IMR-90 (cell line): ENCODE data around the gene EFHC2. TPM values are rescaled to one million over a fixed set of nuclear protein-coding genes. Genes with fewer than 3 reads are reported as not detected.
A peak's percentile ranks its signal among the peaks of the same experiment; 100 is the strongest.

ENCODE experiments used
- ATAC-seq: fragments of 200-7000 bp; cut with Tn5 transposase; 2 replicates; pipeline ENCODE4 v1.9.1; 2020; ENCODE audit warnings: low read depth, mild to moderate bottlenecking, moderate library complexity
- Bru-seq: library from RNA; stranded (reverse); fragments of 400-500 nt; gene quantifications from one replicate; lab custom pipeline; 2021; lab: Mats Ljungman, UMichigan
- BruChase-seq, 2 experiments: library from RNA; stranded (reverse); fragments of 400-500 nt; gene quantifications; one replicate each; lab custom pipeline; 2021; lab: Mats Ljungman, UMichigan
- BruUV-seq: library from RNA; stranded (reverse); fragments of 400-500 nt; replicated peaks from 2 replicates; lab custom pipeline; 2021; lab: Mats Ljungman, UMichigan
- CTCF ChIA-PET: fragments of 300-600 bp; formaldehyde crosslinking; extraction: SDS; loops from one replicate; lab custom pipeline; 2021; ENCODE audit warnings: antibody characterized with exemption; lab: Yijun Ruan, JAX
- POLR2A ChIA-PET: fragments of 300-600 bp; sonication (Branson Sonifier 250); formaldehyde crosslinking; loops from one replicate; lab custom pipeline; 2022; ENCODE audit warnings: antibody characterized with exemption; ENCODE audit not compliant: unreplicated experiment; lab: Charles Lee
- DNase-seq: peaks from one replicate; pipeline ENCODE4 v3.0.0; 2013
- H2AFZ ChIP-seq: replicated peaks from 2 replicates; pipeline ENCODE3; 2013; ENCODE audit warnings: low read length, mild to moderate bottlenecking; ENCODE audit not compliant: poor library complexity
- H2AK5ac ChIP-seq: 2 replicates; pipeline ENCODE4 v1.6.1; 2013; ENCODE audit warnings: low read depth, low read length, inconsistent platforms
- H2AK9ac ChIP-seq: replicated peaks from 2 replicates; pipeline ENCODE3; 2013; ENCODE audit warnings: mild to moderate bottlenecking, low read depth, low read length, moderate library complexity; ENCODE audit not compliant: poor library complexity
- H2BK120ac ChIP-seq: 2 replicates; pipeline ENCODE4 v1.6.1; 2013; ENCODE audit warnings: low read depth, low read length, inconsistent platforms
- H2BK15ac ChIP-seq: 3 replicates; pipeline ENCODE4 v1.6.1; 2013; ENCODE audit warnings: low read depth, low read length, inconsistent platforms
- H2BK20ac ChIP-seq: 2 replicates; pipeline ENCODE4 v1.6.1; 2013; ENCODE audit warnings: low read depth, mild to moderate bottlenecking, inconsistent platforms, low read length, moderate library complexity
- H2BK5ac ChIP-seq: 2 replicates; pipeline ENCODE4 v1.6.1; 2013; ENCODE audit warnings: mild to moderate bottlenecking, low read depth, low read length, inconsistent platforms; ENCODE audit not compliant: poor library complexity, severe bottlenecking
- H3K14ac ChIP-seq: replicated peaks from 2 replicates; pipeline ENCODE4 v1.6.1; 2013; ENCODE audit warnings: low read depth, low read length, inconsistent platforms
- H3K18ac ChIP-seq: 2 replicates; pipeline ENCODE4 v1.6.1; 2013; ENCODE audit warnings: low read depth, low read length, control low read depth
- H3K23ac ChIP-seq: 2 replicates; pipeline ENCODE4 v1.6.1; 2013; ENCODE audit warnings: low read depth, low read length, inconsistent platforms
- H3K27ac ChIP-seq: 2 replicates; pipeline ENCODE4 v1.5.1; 2013; ENCODE audit warnings: mild to moderate bottlenecking, control low read depth, low read length; ENCODE audit not compliant: insufficient read depth
- H3K27me3 ChIP-seq: 2 replicates; pipeline ENCODE4 v1.6.1; 2013; ENCODE audit warnings: low read length; ENCODE audit not compliant: control insufficient read depth, insufficient read depth
- H3K36me3 ChIP-seq: 2 replicates; pipeline ENCODE4 v1.6.1; 2013; ENCODE audit warnings: low read length, mixed read lengths; ENCODE audit not compliant: control insufficient read depth, insufficient read depth
- H3K4ac ChIP-seq: 2 replicates; pipeline ENCODE4 v1.6.1; 2013; ENCODE audit warnings: low read depth, low read length, inconsistent platforms
- H3K4me1 ChIP-seq: 2 replicates; pipeline ENCODE4 v1.6.1; 2013; ENCODE audit warnings: low read length, mixed read lengths; ENCODE audit not compliant: control insufficient read depth, insufficient read depth
- H3K4me2 ChIP-seq: 2 replicates; pipeline ENCODE4 v1.6.1; 2013; ENCODE audit warnings: low read depth, mild to moderate bottlenecking, control low read depth, low read length, moderate library complexity
- H3K4me3 ChIP-seq: 2 replicates; pipeline ENCODE4 v1.5.1; 2013; ENCODE audit warnings: low read depth, mild to moderate bottlenecking, control low read depth, low read length, moderate library complexity; ENCODE audit not compliant: insufficient read depth
- H3K56ac ChIP-seq: 2 replicates; pipeline ENCODE4 v1.6.1; 2013; ENCODE audit warnings: low read length, inconsistent platforms; ENCODE audit not compliant: insufficient read depth; ENCODE audit errors: extremely low read depth
- H3K79me1 ChIP-seq, 2 experiments: 2 replicates each; pipeline ENCODE4 v1.6.1; 2013; ENCODE audit warnings: low read length in 2 of 2, inconsistent platforms in 1 of 2, low read depth in 1 of 2
- H3K9ac ChIP-seq: 2 replicates; pipeline ENCODE4 v1.6.1; 2013; ENCODE audit warnings: low read depth, low read length, control low read depth
- H3K9me1 ChIP-seq: 2 replicates; pipeline ENCODE4 v1.6.1; 2013; ENCODE audit warnings: low read length, inconsistent platforms; ENCODE audit not compliant: insufficient read depth
- H3K9me3 ChIP-seq: 2 replicates; pipeline ENCODE4 v1.6.1; 2013; ENCODE audit warnings: low read length; ENCODE audit not compliant: control insufficient read depth, insufficient read depth
- H4K20me1 ChIP-seq: 2 replicates; pipeline ENCODE4 v1.6.1; 2013; ENCODE audit warnings: low read length, inconsistent platforms; ENCODE audit not compliant: insufficient read depth
- H4K5ac ChIP-seq: 2 replicates; pipeline ENCODE4 v1.6.1; 2013; ENCODE audit warnings: mild to moderate bottlenecking, low read depth, low read length, control low read depth
- H4K8ac ChIP-seq, 2 experiments: 2 replicates each; pipeline ENCODE4 v1.6.1; 2013; ENCODE audit warnings: low read depth in 2 of 2, low read length in 2 of 2, control low read depth in 1 of 2, inconsistent platforms in 1 of 2
- H4K91ac ChIP-seq: 2 replicates; pipeline ENCODE4 v1.6.1; 2013; ENCODE audit warnings: low read depth, low read length, inconsistent platforms; ENCODE audit not compliant: insufficient read depth
- BHLHE40 ChIP-seq: fragments of 150-350 bp; IDR thresholded peaks from 2 replicates; pipeline ENCODE4 v1.6.1; 2016; ENCODE audit warnings: mild to moderate bottlenecking, low read depth, low read length
- CEBPB ChIP-seq: IDR thresholded peaks from 2 replicates; pipeline ENCODE4 v1.6.1; 2012; ENCODE audit warnings: low read depth, low read length, improper control_type of control experiment
- CHD1 ChIP-seq: IDR thresholded peaks from 2 replicates; pipeline ENCODE4 v1.6.1; 2012; ENCODE audit warnings: low read depth, low read length, improper control_type of control experiment
- CTCF ChIP-seq: conservative IDR thresholded peaks from 2 replicates; pipeline ENCODE4 v1.5.1; 2012; ENCODE audit warnings: mild to moderate bottlenecking, low read depth, low read length, improper control_type of control experiment
- FOS ChIP-seq: fragments of 150-350 bp; IDR thresholded peaks from 2 replicates; pipeline ENCODE4 v1.6.1; 2016; ENCODE audit warnings: low read depth, low read length
- MAFK ChIP-seq: IDR thresholded peaks from 2 replicates; pipeline ENCODE4 v1.6.1; 2012; ENCODE audit warnings: low read depth, low read length, improper control_type of control experiment
- MAZ ChIP-seq: IDR thresholded peaks from 2 replicates; pipeline ENCODE4 v1.6.1; 2012; ENCODE audit warnings: low read depth, mild to moderate bottlenecking, low read length, improper control_type of control experiment, moderate library complexity, borderline replicate concordance
- MXI1 ChIP-seq: IDR thresholded peaks from 2 replicates; pipeline ENCODE4 v1.6.1; 2012; ENCODE audit warnings: low read depth, mild to moderate bottlenecking, low read length, moderate library complexity, borderline replicate concordance
- POLR2A ChIP-seq: IDR thresholded peaks from 2 replicates; pipeline ENCODE4 v1.6.1; 2012; ENCODE audit warnings: mild to moderate bottlenecking, low read depth, low read length
- RAD21 ChIP-seq: IDR thresholded peaks from 2 replicates; pipeline ENCODE4 v1.6.1; 2012; ENCODE audit warnings: low read length, improper control_type of control experiment
- RCOR1 ChIP-seq: IDR thresholded peaks from 2 replicates; pipeline ENCODE4 v1.6.1; 2012; ENCODE audit warnings: mild to moderate bottlenecking, low read length, improper control_type of control experiment; ENCODE audit not compliant: insufficient replicate concordance
- SMC3 ChIP-seq: fragments of 150-350 bp; IDR thresholded peaks from 2 replicates; pipeline ENCODE4 v1.6.1; 2016; ENCODE audit warnings: low read depth, mild to moderate bottlenecking, antibody characterized with exemption, low read length, moderate library complexity
- WGBS, 2 experiments: methylation state at CpG; one replicate each; pipeline versions ENCODE4 v1.1.5 to v1.1.7; 2013; ENCODE audit warnings: missing lambda C conversion rate in 2 of 2; ENCODE audit not compliant: insufficient read length in 1 of 2; ENCODE audit errors: extremely low coverage in 2 of 2; 5-methylcytosine and 5-hydroxymethylcytosine counted together
- dilution Hi-C: fragments of 300-500 bp; cut with HindIII; formaldehyde crosslinking; loops from one replicate; pipeline ENCODE4 v1.14.3; 2018; ENCODE audit warnings: low sequenced_read_pairs; ENCODE audit not compliant: unreplicated experiment
- in situ Hi-C: fragments of 300-500 bp; cut with MboI; formaldehyde crosslinking; loops from 3 replicates; pipeline ENCODE4 v1.14.3; 2019; ENCODE audit warnings: low sequenced_read_pairs, inconsistent platforms, mixed read lengths
- intact Hi-C: fragments of 100-400 bp; cut with micrococcal nuclease; formaldehyde crosslinking; loops from 2 replicates; pipeline ENCODE4 v1.10.0; 2022
- long read RNA-seq: library from polyadenylated mRNA; unstranded; transcript quantifications from one replicate; pipeline ENCODE4 v2.0.0, GENCODE V29; 2021; ENCODE audit not compliant: unreplicated experiment
- polyA plus RNA-seq, 3 experiments: library from polyadenylated mRNA; depleted of rRNA; stranded (reverse); fragments of >200 nt; gene quantifications; 2 replicates each; pipeline ENCODE4 v1.2.3, GENCODE V29; 2012; ENCODE audit warnings: low replicate concordance in 1 of 3
- total RNA-seq: library from RNA; depleted of rRNA; stranded (reverse); fragments of >200 nt; gene quantifications from 2 replicates; pipeline ENCODE4 v1.2.3, GENCODE V29; 2012; rRNA removed

The EFHC2 gene
- total RNA-seq, result 0.18 and 0.28 TPM in 2 replicates
- polyA plus RNA-seq (2012; rRNA removed), result 0.20 and 0.24 TPM in 2 replicates
- polyA plus RNA-seq (2012; cell fraction: cytosol; rRNA removed), result 0.02 and 0.14 TPM in 2 replicates
- polyA plus RNA-seq (2012; cell fraction: nucleus; rRNA removed; ENCODE audit: low replicate concordance), result 0.04 and 0.34 TPM in 2 replicates
- Bru-seq, nascent RNA, result percentile 16 among the genes with signal in this experiment
- BruChase-seq, experiment 1, labeled RNA remaining after a 6-hour chase, result percentile 18 among the genes with signal in this experiment
- percentile 15 among the genes with signal in this experiment for BruChase-seq, experiment 2, labeled RNA remaining after a 2-hour chase
- long read RNA-seq, result 0 reads

GRCh38 chrX:44343412-44344141 is at the start of gene EFHC2:
Gene EFHC2 (minus strand): TSS chrX:44343672. CDS start chrX:44343588, 84 bp downstream.
- H2AK9ac ChIP-seq, result no peak within 1 kb of the TSS
- H4K5ac ChIP-seq, result peak within 1 kb of the TSS; percentile 52; the same call in 1 of the 2 replicates
- H4K8ac ChIP-seq, result peak within 1 kb of the TSS in 1 of 2 experiments; percentile 44; a peak in 1 of 4 replicates
- ChIA-PET POLR2A (no interaction called here), CTCF (no interaction called here)
- in situ Hi-C loops, result no loop called here
- H3K9ac ChIP-seq, result no peak within 1 kb of the TSS; the same call in 1 of the 2 replicates
- peak within 1 kb of the TSS; percentile 86 for H3K4me2 ChIP-seq
- H3K79me1 ChIP-seq, result no peaks in the 10 kb centered on the region
- H3K4me3 ChIP-seq, result peak within 1 kb of the TSS; percentile 45
- no peak within 1 kb of the TSS for H2BK5ac ChIP-seq
- H4K20me1 ChIP-seq, result no peaks in the 10 kb centered on the region
- no peaks in the 10 kb centered on the region; the same call in 1 of the 2 replicates for H3K27me3 ChIP-seq
- dilution Hi-C loops, result no loop called here
- H2AFZ ChIP-seq, result peak within 1 kb of the TSS; percentile 83
- H4K91ac ChIP-seq, result no peak within 1 kb of the TSS; the same call in 1 of the 2 replicates
- H3K27ac ChIP-seq, result no peak within 1 kb of the TSS
- H3K14ac ChIP-seq, result no peak within 1 kb of the TSS
- 27% methylated on average over 4 of the region's 39 CpGs; no CpG with 5 or more reads in 1 of the 2 experiments for WGBS, 2 experiments
- H2BK20ac ChIP-seq, result no peak within 1 kb of the TSS
- BruUV-seq, result no TSS peak
- H3K4ac ChIP-seq, result no peak within 1 kb of the TSS
- no peak within 1 kb of the TSS for H2BK120ac ChIP-seq
- H3K18ac ChIP-seq, result peak within 1 kb of the TSS; percentile 68; the same call in 1 of the 2 replicates
- ATAC-seq, result peak; percentile 56
- no peak within 1 kb of the TSS for H2AK5ac ChIP-seq
- intact Hi-C loops, result no loop called here
- H3K23ac ChIP-seq, result no peak within 1 kb of the TSS
- H3K9me3 ChIP-seq, result no peaks in the 10 kb centered on the region
- H2BK15ac ChIP-seq, result no peak within 1 kb of the TSS
- DNase-seq, result no peak
- no peaks in the 10 kb centered on the region for H3K9me1 ChIP-seq
- no peaks in the 10 kb centered on the region; the same call in 1 of the 2 replicates for H3K4me1 ChIP-seq
- H3K56ac ChIP-seq, result no peak within 1 kb of the TSS
- TF ChIP-seq CHD1 (no peak), MAFK (no peak), CTCF (no peak), CEBPB (no peak), SMC3 (no peak), RCOR1 (no peak), MXI1 (no peak), FOS (no peak), MAZ (no peak), POLR2A (no peak), RAD21 (no peak), BHLHE40 (no peak)
- no peaks in the 10 kb centered on the region for H3K36me3 ChIP-seq
